Measurements from ENCODE around the gene ABHD18.
"Not testable (repeated sequence)": the region's sequence is repeated elsewhere in the genome, so short reads cannot be mapped to it uniquely, and the experiment has no call there.

ABHD18 gene

GRCh38 chr4:127995776-127996175, 30.6 kb downstream of the ABHD18 start:
- DNase-seq: no peak

GRCh38 chr4:127996521-127996920, 31.3 kb downstream of the ABHD18 start:
- not testable (repeated sequence) for DNase-seq

GRCh38 chr4:127997534-127998388, 32.6 kb downstream of the ABHD18 start:
- DNase-seq: peak; percentile 68

GRCh38 chr4:128006592-128006991, 41.4 kb downstream of the ABHD18 start:
- DNase-seq: no peak

- DNase-seq: no peak
Measured at GRCh38 chr4:128009428-128009827, 44.2 kb downstream of the ABHD18 start.

- DNase-seq: no peak
Measured at GRCh38 chr4:128025319-128025718, 60.1 kb downstream of the ABHD18 start.

- DNase-seq: no peak
Measured at GRCh38 chr4:128029907-128030306, 64.7 kb downstream of the ABHD18 start.

GRCh38 chr4:128031756-128032384, 66.7 kb downstream of the ABHD18 start:
- no peak for DNase-seq

GRCh38 chr4:128039568-128039967, 74.4 kb downstream of the ABHD18 start:
- DNase-seq: no peak

GRCh38 chr4:128047019-128047418, 81.8 kb downstream of the ABHD18 start:
- DNase-seq: not testable (repeated sequence)

GRCh38 chr4:128047514-128047913, 82.3 kb downstream of the ABHD18 start:
- not testable (repeated sequence) for DNase-seq

GRCh38 chr4:128051229-128051628, 86.0 kb downstream of the ABHD18 start:
- DNase-seq: peak; percentile 9

- DNase-seq: not testable (repeated sequence)
Measured at GRCh38 chr4:128054907-128055306, 89.7 kb downstream of the ABHD18 start.

GRCh38 chr4:128055441-128056206, 90.4 kb downstream of the ABHD18 start:
- not testable (repeated sequence) for DNase-seq

GRCh38 chr4:128056396-128056795, 91.2 kb downstream of the ABHD18 start:
- no peak for DNase-seq

- no peak for DNase-seq
Measured at GRCh38 chr4:128060121-128060698, 95.0 kb downstream of the ABHD18 start.

- DNase-seq: peak; percentile 97
Measured at GRCh38 chr4:128060699-128061565, 95.7 kb downstream of the ABHD18 start, which contains the start of gene LARP1B. TSS of gene LARP1B (plus strand) at chr4:128061312. CDS start at chr4:128074952, 13,640 bp downstream.

- peak; percentile 71 for DNase-seq
Measured at GRCh38 chr4:128061566-128062536, 96.6 kb downstream of the ABHD18 start.

GRCh38 chr4:128066453-128066820, 101.2 kb downstream of the ABHD18 start:
- DNase-seq: not testable (repeated sequence)

GRCh38 chr4:128068918-128069317, 103.7 kb downstream of the ABHD18 start:
- DNase-seq: peak; percentile 30

- DNase-seq: no peak
Measured at GRCh38 chr4:128076464-128076863, 111.3 kb downstream of the ABHD18 start.

All from activated CD4-positive, alpha-beta T cell treated with anti-CD3 and anti-CD28 coated beads, Interleukin-10, Interleukin-2, amounts not matched to agents 100 ng/mL and 50 ng/mL, durations not matched to agents 16 hours and 8 hours (primary cell).